HepG2 (cell line): Measurements from ENCODE around the gene ZNF512B. TPM values are rescaled to one million over a fixed set of nuclear protein-coding genes. Genes with fewer than 3 reads are reported as not detected.

Experiments used
- ATAC-seq: fragments of 200-7000 bp; cut with Tn5 transposase; 3 replicates; pipeline ENCODE4 v1.9.1; 2020; ENCODE audit warnings: mild to moderate bottlenecking, moderate library complexity
- BruUV-seq: library from RNA; stranded (reverse); fragments of 400-500 nt; replicated peaks from 2 replicates; lab custom pipeline; 2021; lab: Mats Ljungman, UMichigan
- CTCF ChIA-PET: fragments of 300-600 bp; formaldehyde crosslinking; extraction: SDS; loops from one replicate; lab custom pipeline; 2021; ENCODE audit warnings: low total read pairs, inconsistent platforms, low intra/inter-chr PET ratio; lab: Yijun Ruan, JAX
- POLR2A ChIA-PET: fragments of 350-600 bp; sonication (Branson Sonifier 250); formaldehyde crosslinking; loops from one replicate; lab custom pipeline; 2020; ENCODE audit warnings: antibody characterized with exemption, inconsistent platforms; lab: Yijun Ruan, JAX
- DNase-seq: peaks from one replicate; pipeline ENCODE4 v3.0.0-alpha.2; 2015; ENCODE audit warnings: low spot score
- FAIRE-seq: peaks from 3 replicates; lab custom pipeline; 2011; peaks lifted over from hg19 to GRCh38; lab: Jason Lieb, UNC
- H2AFZ ChIP-seq: one replicate; pipeline ENCODE4 v1.6.1; 2011; ENCODE audit warnings: low read length, inconsistent platforms
- H3K27ac ChIP-seq: fragments of 300-600 bp; 3 replicates; pipeline ENCODE4 v1.8.0; 2011; ENCODE audit warnings: mixed run types, mild to moderate bottlenecking, mixed read lengths, low read length, inconsistent platforms; ENCODE audit not compliant: insufficient read depth; ENCODE audit errors: extremely low read length
- H3K27me3 ChIP-seq, 2 experiments: fragments of 200-600 bp in 1 of 2; 2 replicates in 1 of 2; 3 replicates in 1 of 2; pipeline versions ENCODE4 v1.6.0 to v1.8.0; 2011; ENCODE audit warnings: low read length in 2 of 2, mild to moderate bottlenecking in 2 of 2, moderate library complexity in 2 of 2, inconsistent platforms in 1 of 2; ENCODE audit not compliant: insufficient read depth in 2 of 2, control insufficient read depth in 1 of 2
- H3K36me3 ChIP-seq, 2 experiments: fragments of 200-600 bp in 1 of 2; replicated peaks in 1 of 2; 2 replicates in 1 of 2; 3 replicates in 1 of 2; pipeline versions ENCODE4 v1.5.1 to v1.8.0; 2011; ENCODE audit warnings: low read length in 2 of 2, inconsistent platforms in 1 of 2; ENCODE audit not compliant: insufficient read depth in 2 of 2, control insufficient read depth in 1 of 2
- H3K4me1 ChIP-seq: 2 replicates; pipeline ENCODE4 v1.5.1; 2012; ENCODE audit warnings: low read length, inconsistent platforms; ENCODE audit not compliant: insufficient read depth
- H3K4me2 ChIP-seq: 2 replicates; pipeline ENCODE4 v1.6.0; 2011; ENCODE audit warnings: low read depth, low read length, inconsistent platforms
- H3K4me3 ChIP-seq, 3 experiments: fragments of 200-600 bp in 1 of 3; sonication (generic), shearing (Covaris generic) in 1 of 3; replicated peaks in 1 of 3; 2 replicates each; pipeline ENCODE4 v1.5.1; 2011 to 2016; ENCODE audit warnings: low read length in 3 of 3, inconsistent platforms in 2 of 3, low read depth in 2 of 3, mild to moderate bottlenecking in 2 of 3, control low read depth in 1 of 3, mixed read lengths in 1 of 3; ENCODE audit not compliant: insufficient read depth in 1 of 3
- H3K79me2 ChIP-seq: one replicate; pipeline ENCODE4 v1.6.1; 2011; ENCODE audit warnings: low read length, inconsistent platforms; ENCODE audit not compliant: insufficient read depth
- H3K9ac ChIP-seq: 2 replicates; pipeline ENCODE4 v1.6.0; 2011; ENCODE audit warnings: mild to moderate bottlenecking, low read depth, low read length, inconsistent platforms; ENCODE audit not compliant: insufficient read depth
- H3K9me3 ChIP-seq: 2 replicates; pipeline ENCODE4 v1.5.1; 2012; ENCODE audit warnings: mild to moderate bottlenecking, low read length
- H4K20me1 ChIP-seq: 2 replicates; pipeline ENCODE4 v1.6.0; 2011; ENCODE audit warnings: inconsistent platforms, mild to moderate bottlenecking, low read length, moderate library complexity; ENCODE audit not compliant: insufficient read depth
- IRF2 ChIP-seq: IDR thresholded peaks from 2 replicates; pipeline ENCODE4 v1.6.1; 2018; ENCODE audit warnings: missing genetic modification reagents, missing compliant biosample characterization
- JDP2 ChIP-seq: sonication (generic); formaldehyde crosslinking; IDR thresholded peaks from 2 replicates; pipeline ENCODE4 v1.8.1; 2022; ENCODE audit warnings: missing genetic modification reagents, borderline replicate concordance
- MAF1 ChIP-seq: sonication (generic); formaldehyde crosslinking; IDR thresholded peaks from 2 replicates; pipeline ENCODE4 v1.5.0; 2020; ENCODE audit warnings: missing genetic modification reagents, borderline replicate concordance
- MIER3 ChIP-seq: IDR thresholded peaks from 2 replicates; pipeline ENCODE4 v1.6.1; 2016; ENCODE audit warnings: missing compliant biosample characterization, borderline replicate concordance
- PLSCR1 ChIP-seq: sonication (generic); formaldehyde crosslinking; IDR thresholded peaks from 2 replicates; pipeline ENCODE4 v1.5.0; 2020; ENCODE audit warnings: missing genetic modification reagents, mild to moderate bottlenecking, borderline replicate concordance
- RBFOX2 ChIP-seq: fragments of 200-400 bp; formaldehyde crosslinking; IDR thresholded peaks from 2 replicates; pipeline ENCODE4 v1.6.1; 2017; ENCODE audit warnings: low read depth, mild to moderate bottlenecking, low read length
- REPIN1 ChIP-seq: sonication (generic); formaldehyde crosslinking; IDR thresholded peaks from 2 replicates; pipeline ENCODE4 v1.8.0; 2022; ENCODE audit warnings: missing genetic modification reagents, low read depth, mild to moderate bottlenecking, borderline replicate concordance
- SKI ChIP-seq: fragments of 450-650 bp; IDR thresholded peaks from one replicate; pipeline ENCODE4 v1.6.1; 2018; ENCODE audit warnings: mild to moderate bottlenecking; ENCODE audit not compliant: partially characterized antibody
- SMARCE1 ChIP-seq: fragments of 450-650 bp; IDR thresholded peaks from 2 replicates; pipeline ENCODE4 v1.6.1; 2017; ENCODE audit warnings: borderline replicate concordance
- TMF1 ChIP-seq: sonication (generic); formaldehyde crosslinking; IDR thresholded peaks from 2 replicates; pipeline ENCODE4 v1.8.1; 2022; ENCODE audit warnings: low read depth, missing genetic modification reagents
- ZBTB10 ChIP-seq: sonication (generic); formaldehyde crosslinking; IDR thresholded peaks from 2 replicates; pipeline ENCODE4 v1.4.0; 2020; ENCODE audit warnings: missing genetic modification reagents, borderline replicate concordance
- ZBTB8A ChIP-seq: sonication (generic); formaldehyde crosslinking; IDR thresholded peaks from 2 replicates; pipeline ENCODE4 v1.4.0; 2020; ENCODE audit warnings: mild to moderate bottlenecking, low read depth, missing genetic modification reagents, borderline replicate concordance
- ZC3H13 ChIP-seq: sonication (generic); formaldehyde crosslinking; IDR thresholded peaks from 2 replicates; pipeline ENCODE4 v1.8.1; 2023; ENCODE audit warnings: mild to moderate bottlenecking, missing genetic modification reagents, moderate library complexity
- ZFP36L2 ChIP-seq: sonication (generic); formaldehyde crosslinking; IDR thresholded peaks from 2 replicates; pipeline ENCODE4 v1.4.0; 2020; ENCODE audit warnings: missing genetic modification reagents
- ZNF33A ChIP-seq: sonication (generic); formaldehyde crosslinking; IDR thresholded peaks from 2 replicates; pipeline ENCODE4 v1.5.1; 2020; ENCODE audit warnings: missing genetic modification reagents, mild to moderate bottlenecking, moderate library complexity, borderline replicate concordance
- ZNF605 ChIP-seq: sonication (generic); formaldehyde crosslinking; IDR thresholded peaks from 2 replicates; pipeline ENCODE4 v1.8.0; 2022; ENCODE audit warnings: mild to moderate bottlenecking, missing genetic modification reagents
- ZNF75D ChIP-seq: sonication (generic); formaldehyde crosslinking; IDR thresholded peaks from 2 replicates; pipeline ENCODE4 v1.8.1; 2023; ENCODE audit warnings: missing genetic modification reagents, mild to moderate bottlenecking, borderline replicate concordance
- ZNF768 ChIP-seq: sonication (generic); formaldehyde crosslinking; IDR thresholded peaks from 2 replicates; pipeline ENCODE4 v1.4.0; 2020; ENCODE audit warnings: missing genetic modification reagents
- WGBS: methylation state at CpG from one replicate; pipeline ENCODE4 v1.1.6; 2017; ENCODE audit warnings: low lambda C conversion rate; 5-methylcytosine and 5-hydroxymethylcytosine counted together
- in situ Hi-C: cut with HindIII; loops from 2 replicates; pipeline ENCODE4 v1.10.0; 2017; ENCODE audit warnings: low pct_unique_long_range_greater_than_20kb; ENCODE audit not compliant: extremely low pct_ligation_motif_present
- intact Hi-C: fragments of 100-400 bp; cut with micrococcal nuclease; formaldehyde crosslinking; loops from one replicate; pipeline ENCODE4 v1.10.0; 2022; ENCODE audit not compliant: unreplicated experiment
- polyA plus RNA-seq, 8 experiments: library from polyadenylated mRNA; depleted of rRNA in 3 of 8; stranded (reverse) in 7 of 8; unstranded in 1 of 8; fragments of >200 nt; fragmentation: Illumina TruSeq in 4 of 8; extraction: Trizol in 4 of 8; gene quantifications; 2 replicates each; pipeline versions ENCODE4 v1.2.1 to v1.2.3, GENCODE V29; 2011 to 2016; ENCODE audit warnings: low read depth in 4 of 8, missing spikeins in 1 of 8, mixed read lengths in 1 of 8; ENCODE audit not compliant: insufficient read depth in 1 of 8
- total RNA-seq, 5 experiments: library from RNA; depleted of rRNA; stranded (reverse); fragments of >200 nt; fragmentation: Illumina TruSeq; extraction: Trizol; gene quantifications; 2 replicates each; pipeline ENCODE4 v1.2.3, GENCODE V29; 2016; ENCODE audit warnings: low read depth in 1 of 5

The ZNF512B gene
- total and polyA plus RNA-seq, 2 of the 13 experiments (the other 11 are each of a cell fraction or from before 2014, with no cell fraction given): 11.5 to 30.6 TPM

GRCh38 chr20:63982937-63983336, 13.2 kb upstream of the ZNF512B start (continued):
- TF ChIP-seq ZBTB10 (CRISPR knock-in tag) (no peak), ZFP36L2 (CRISPR knock-in tag) (no peak), ZNF768 (CRISPR knock-in tag) (peak; percentile 57; the same call in 1 of the 2 replicates), ZC3H13 (0 out of 2 replicates have a peak, but pooled peaks have one; percentile 52)

GRCh38 chr20:63980806-63981728, 11.3 kb upstream of the ZNF512B start, which contains the start of gene PRPF6:
Gene PRPF6 (plus strand): TSS chr20:63981132. CDS start chr20:63981246, 114 bp downstream.
- H3K36me3 ChIP-seq: peaks cover 17 to 35% of the 10 kb centered on the region in 2 experiments
- in situ Hi-C loops: loop anchor here (5.0 kb wide), 1 partner anchor 41 kb away; no protein-coding TSS in a partner anchor
- H4K20me1 ChIP-seq: peaks cover 3% of the 10 kb centered on the region; the same call in 1 of the 2 replicates
- POLR2A ChIA-PET: interaction anchor here (0.6 to 4.7 kb wide), 40 partner anchors 9 to 443 kb away, joined by 3 to 75 read pairs (median 6); partner anchors contain the start of genes ARFRP1, C20orf204, GMEB2 and PCMTD2
- no peaks in the 10 kb centered on the region for H3K9me3 ChIP-seq
- peak within 1 kb of the TSS; percentile 10 for H2AFZ ChIP-seq
- FAIRE-seq (peak; percentile 93), ATAC-seq (peak; percentile 73), DNase-seq (peak; percentile 97)
- H3K4me3 ChIP-seq: peak within 1 kb of the TSS; percentile 95 to 99 (median 97)
- H3K27ac ChIP-seq: peak within 1 kb of the TSS; percentile 81
- CTCF ChIA-PET: interaction anchor here (1.3 to 3.2 kb wide), 3 partner anchors 76 to 139 kb away, joined by 4 to 33 read pairs (median 11); partner anchors contain the start of gene TCEA2
- peaks cover 42% of the 10 kb centered on the region for H3K4me1 ChIP-seq
- no TSS peak for BruUV-seq
- peak within 1 kb of the TSS; percentile 99 for H3K4me2 ChIP-seq
- intact Hi-C loops: loop anchor here (1.0 to 2.0 kb wide), 4 partner anchors 43 to 140 kb away; partner anchors contain the start of gene C20orf204
- peaks cover 27% of the 10 kb centered on the region for H3K79me2 ChIP-seq
- peak within 1 kb of the TSS; percentile 85 for H3K9ac ChIP-seq
- H3K27me3 ChIP-seq: no peaks in the 10 kb centered on the region; a peak in 1 of 5 replicates
- WGBS: under 1% methylated on average over 53 of the region's 75 CpGs
- TF ChIP-seq ZBTB8A (peak; percentile 46; the same call in 1 of the 2 replicates), JDP2 (CRISPR knock-in tag) (peak; percentile 10; the same call in 1 of the 2 replicates), SKI (peak; percentile 24), ZNF605 (CRISPR knock-in tag) (peak; percentile 90; the same call in 1 of the 2 replicates), RBFOX2 (peak; percentile 96), IRF2 (CRISPR knock-in tag) (peak; percentile 99), SMARCE1 (no peak), PLSCR1 (CRISPR knock-in tag) (no peak; the same call in 1 of the 2 replicates), ZNF75D (CRISPR knock-in tag) (no peak), TMF1 (no peak), ZNF33A (no peak), REPIN1 (CRISPR knock-in tag) (peak; percentile 96), MAF1 (CRISPR knock-in tag) (peak; percentile 92), MIER3 (CRISPR knock-in tag) (peak; percentile 98)
